COR-L47 (cell line): ENCODE results near the gene EDDM13.
A peak's percentile ranks its signal among the peaks of the same experiment; 100 is the strongest.
"Not testable (repeated sequence)": the region's sequence is repeated elsewhere in the genome, so short reads cannot be mapped to it uniquely, and the experiment has no call there.

Experiments used
- DNase-seq: peaks from one replicate; lab custom pipeline; 2025; lab: John Stamatoyannopoulos, UW

Gene EDDM13

DNA sequence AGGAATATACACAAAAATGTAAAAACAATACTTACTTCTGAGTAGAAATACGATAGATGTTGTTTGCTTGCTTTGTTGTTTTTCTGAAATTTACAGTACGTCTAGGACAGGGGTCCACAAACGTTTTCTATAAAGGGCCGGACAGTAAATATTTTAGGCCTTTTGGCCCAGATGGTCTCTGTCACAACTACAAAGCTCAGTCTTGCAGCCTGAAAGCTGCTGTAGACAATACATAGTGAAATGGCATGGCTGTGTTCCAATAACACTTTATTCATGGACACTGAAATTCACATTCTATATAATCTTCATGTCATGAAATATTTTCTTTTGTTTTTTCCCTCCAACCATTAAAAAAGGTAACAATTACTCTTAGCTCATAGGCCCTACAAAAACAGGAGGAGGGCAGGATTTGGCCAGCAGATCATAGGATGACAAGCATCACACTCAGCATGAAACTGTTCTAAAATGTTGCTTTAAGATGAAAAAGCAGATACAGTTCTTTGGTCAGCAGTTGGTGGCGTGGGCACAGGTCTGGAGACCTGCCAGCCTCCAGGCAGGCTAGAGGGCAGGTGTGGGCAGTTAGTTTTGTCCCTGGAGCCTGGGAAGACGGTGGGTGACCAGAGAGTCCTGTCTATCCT is at the start of gene EDDM13:
EDDM13 (plus strand) TSS at position 588 of the 638 bp plus-strand sequence. CDS start 87 bp downstream, outside the sequence.
- peak; percentile 54 for DNase-seq

DNA sequence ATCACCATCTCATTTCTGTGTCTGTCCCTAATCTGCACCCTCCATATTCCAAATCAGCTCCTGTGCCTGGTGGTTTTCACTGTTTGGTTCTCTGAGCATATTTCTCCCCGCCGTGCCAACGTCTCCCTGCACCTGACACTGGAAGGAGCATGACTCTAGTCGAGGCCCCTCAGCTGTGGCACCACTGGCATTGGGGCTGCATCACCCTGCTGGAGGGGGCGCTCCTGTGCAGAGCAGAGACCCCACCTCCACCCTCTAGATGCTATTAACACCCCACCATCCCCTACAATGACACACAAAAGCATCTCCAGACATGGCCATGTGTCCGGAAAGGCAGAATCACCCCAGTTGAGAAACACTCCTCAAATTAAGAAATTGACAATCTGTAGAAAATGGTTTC is 49.6 kb upstream of the EDDM13 start:
- no peak for DNase-seq

- no peak for DNase-seq
Measured at GRCh38 chr19:56223481-56223880, 49.1 kb upstream of the EDDM13 start.

DNA sequence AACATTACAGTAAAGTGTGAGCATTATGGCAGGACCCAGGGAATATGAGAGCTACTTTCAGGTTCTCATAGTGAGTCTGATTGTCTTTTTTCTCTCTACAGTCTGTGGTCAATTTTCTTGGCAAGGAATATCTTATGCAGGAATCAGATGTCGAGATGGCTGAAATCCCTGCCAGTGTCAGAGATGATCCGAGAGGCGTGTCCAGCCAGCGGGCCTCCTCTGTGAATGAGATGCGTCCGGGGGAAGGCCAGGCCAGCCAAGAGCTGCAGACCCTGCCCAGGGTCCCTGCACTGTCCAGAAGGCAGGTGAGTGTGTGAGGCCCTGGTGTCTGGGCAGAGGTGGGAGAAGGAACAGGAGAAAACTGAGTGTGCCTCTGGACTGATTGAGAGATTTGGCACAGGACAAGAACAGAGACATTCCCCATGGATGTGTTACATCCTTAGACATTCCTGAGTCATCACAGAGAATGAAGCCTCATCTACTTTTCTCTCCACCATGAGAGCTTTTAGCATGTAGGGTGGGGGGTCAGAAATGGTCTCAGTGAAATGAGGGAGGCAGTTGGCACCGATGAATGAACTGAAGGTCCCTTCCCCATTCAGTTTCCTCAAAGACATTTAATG is 27.3 kb upstream of the EDDM13 start:
- no peak for DNase-seq

DNA sequence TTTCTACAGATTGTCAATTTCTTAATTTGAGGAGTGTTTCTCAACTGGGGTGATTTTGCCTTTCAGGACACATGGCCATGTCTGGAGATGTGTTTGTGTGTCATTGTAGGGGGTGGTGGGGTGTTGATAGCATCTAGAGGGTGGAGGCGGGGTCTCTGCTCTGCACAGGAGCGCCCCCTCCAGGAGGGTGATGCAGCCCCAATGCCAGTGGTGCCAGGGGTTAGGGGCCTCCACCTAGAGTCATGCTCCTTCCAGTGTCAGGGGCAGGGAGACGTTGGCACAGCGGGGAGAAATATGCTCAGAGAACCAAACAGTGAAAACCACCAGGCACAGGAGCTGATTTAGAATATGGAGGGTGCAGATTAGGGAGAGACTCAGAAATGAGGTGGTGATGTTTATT is 26.8 kb upstream of the EDDM13 start:
- DNase-seq, result not testable (repeated sequence)

- DNase-seq, result not testable (repeated sequence)
Measured at GRCh38 chr19:56248736-56249338, 23.7 kb upstream of the EDDM13 start.

DNA sequence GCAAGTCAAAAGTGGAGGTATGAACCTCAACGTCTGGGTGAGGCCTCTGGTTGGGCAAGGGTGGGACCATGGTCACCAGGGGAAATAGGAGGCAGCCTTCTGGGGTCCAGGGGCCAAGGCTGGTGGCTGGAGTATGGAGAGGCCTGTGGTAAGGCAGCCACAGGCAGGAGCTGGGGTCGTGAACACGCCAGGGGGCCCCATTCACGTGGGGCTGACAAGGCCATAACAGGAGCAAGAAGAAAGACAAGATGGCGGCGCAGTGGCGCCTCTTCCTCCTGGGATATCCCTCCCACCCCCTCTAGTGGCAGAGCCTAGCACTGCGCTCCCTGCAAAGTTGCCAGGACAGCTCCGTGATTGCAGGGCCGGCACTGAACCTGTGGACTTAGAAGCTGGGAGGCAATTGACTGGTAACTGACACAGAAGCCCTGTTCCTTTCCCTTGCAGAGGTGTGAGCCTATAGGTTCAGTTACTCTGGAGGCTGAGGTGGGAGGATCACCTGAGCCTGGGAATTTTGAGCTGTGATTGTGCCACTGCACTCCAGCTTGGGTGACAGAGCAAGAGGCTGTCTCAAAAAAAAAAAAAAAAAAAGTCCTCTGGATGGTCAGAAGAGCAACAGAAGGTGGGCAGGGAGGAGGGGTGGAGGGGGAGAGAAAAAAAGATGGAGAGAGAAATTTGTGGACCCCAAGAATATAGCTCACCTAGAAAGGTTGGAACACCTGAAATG is 19.7 kb upstream of the EDDM13 start:
- DNase-seq, result peak; percentile 56

DNA sequence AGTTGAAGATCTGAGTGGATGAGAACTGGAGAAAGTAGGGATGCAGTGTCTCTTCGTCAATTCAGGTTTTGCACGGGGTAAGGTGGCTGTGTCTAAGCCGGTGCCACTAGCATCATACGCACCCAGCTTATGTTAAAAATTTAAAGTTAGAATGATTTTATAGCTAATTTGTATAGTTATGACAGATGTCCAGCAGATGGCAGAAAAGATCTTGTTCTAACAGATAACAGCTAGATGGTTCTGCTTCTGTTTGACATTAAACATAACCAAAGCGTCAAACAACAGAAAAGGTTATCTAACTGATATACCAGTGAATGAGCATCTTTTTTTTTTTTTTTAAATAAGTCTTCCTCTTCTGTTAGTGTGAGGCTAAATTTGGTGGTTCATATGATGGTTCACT is 18.8 kb upstream of the EDDM13 start:
- peak; percentile 72 for DNase-seq

DNA sequence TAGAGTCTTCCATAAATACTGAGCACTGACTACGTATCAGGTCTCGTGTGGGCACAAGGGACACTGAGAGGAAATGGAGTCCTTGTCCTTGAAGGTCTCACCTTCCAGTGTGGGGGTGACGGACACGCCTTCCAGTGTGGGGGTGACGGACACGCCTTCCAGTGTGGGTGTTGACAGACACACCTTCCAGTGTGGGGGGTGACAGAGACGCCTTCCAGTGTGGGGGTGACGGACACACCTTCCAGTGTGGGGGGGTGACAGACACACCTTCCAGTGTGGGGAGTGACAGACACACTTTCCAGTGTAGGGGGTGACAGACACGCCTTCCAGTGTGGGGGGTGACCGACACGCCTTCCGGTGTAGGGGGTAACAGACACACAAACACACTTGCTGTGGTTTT is 14.3 kb upstream of the EDDM13 start:
- DNase-seq, result no peak

- no peak for DNase-seq
Measured at GRCh38 chr19:56261145-56261544, 11.4 kb upstream of the EDDM13 start.

- not testable (repeated sequence) for DNase-seq
Measured at GRCh38 chr19:56261932-56262331, 10.6 kb upstream of the EDDM13 start.

GRCh38 chr19:56263319-56263718 is 9.2 kb upstream of the EDDM13 start:
- DNase-seq, result no peak

DNA sequence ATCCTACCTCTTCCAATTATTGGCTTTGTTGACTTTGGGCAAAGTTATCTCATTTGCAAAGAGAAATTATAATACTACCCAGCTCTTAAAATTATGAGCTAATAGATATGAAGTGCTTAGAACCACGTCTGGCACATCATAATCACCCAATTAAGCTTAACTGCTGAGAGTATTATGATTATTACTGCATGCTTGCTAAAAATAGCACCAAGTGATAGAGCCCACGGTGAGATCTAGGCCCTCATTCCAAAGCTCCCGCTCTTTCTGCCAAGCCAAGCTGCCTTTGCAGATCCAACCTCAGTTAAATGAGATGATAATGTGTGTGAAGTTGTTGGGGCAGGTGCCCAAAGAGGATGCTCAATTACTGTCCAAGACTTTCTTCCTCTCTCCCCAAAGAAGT is 6.5 kb upstream of the EDDM13 start:
- no peak for DNase-seq

- DNase-seq, result no peak
Measured at GRCh38 chr19:56269348-56269747, 3.2 kb upstream of the EDDM13 start.

DNA sequence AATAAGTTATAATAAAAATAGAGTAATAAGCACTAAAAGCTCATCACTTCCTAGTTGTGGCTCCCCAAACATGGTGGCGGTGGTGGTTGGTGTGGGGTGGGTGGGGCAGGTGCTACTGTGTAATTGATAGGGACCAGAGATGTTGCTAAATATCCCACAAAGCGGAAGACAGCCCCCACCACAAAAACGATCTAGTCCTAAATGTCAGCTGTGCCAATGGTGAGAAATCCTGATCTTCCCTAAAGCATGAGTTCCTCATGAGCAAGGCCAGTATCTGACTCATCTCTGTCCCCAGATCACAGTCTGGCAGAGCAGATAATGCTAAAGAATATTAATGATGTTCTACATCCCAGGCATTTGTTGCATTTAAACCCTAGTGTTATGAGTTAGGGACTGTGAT is 1.9 kb upstream of the EDDM13 start:
- DNase-seq, result no peak

- DNase-seq, result peak; percentile 25
Measured at GRCh38 chr19:56271151-56271550, 1.4 kb upstream of the EDDM13 start.

- no peak for DNase-seq
Measured at GRCh38 chr19:56273563-56274117, 1.1 kb downstream of the EDDM13 start.

GRCh38 chr19:56282809-56283208 is 10.3 kb downstream of the EDDM13 start:
- DNase-seq, result no peak

DNA sequence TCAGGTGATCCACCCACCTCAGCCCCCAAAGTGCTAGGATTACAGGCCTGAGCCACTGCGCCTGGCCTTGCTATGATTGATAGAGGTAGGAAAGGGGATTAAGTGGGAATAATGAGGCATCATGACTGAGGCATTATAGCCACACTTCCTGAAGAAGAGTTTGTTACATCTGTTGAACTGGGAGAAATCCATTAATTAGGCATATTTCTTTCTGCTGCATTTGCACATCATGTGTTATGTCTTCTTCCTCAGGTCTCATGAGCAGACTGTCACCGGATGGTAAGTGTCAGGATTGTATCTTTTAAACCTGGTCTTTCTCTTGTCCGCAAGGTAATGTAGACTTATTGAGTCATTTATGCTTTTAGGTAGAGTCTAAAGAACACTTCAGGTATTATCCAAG is 12.2 kb downstream of the EDDM13 start:
- no peak for DNase-seq

GRCh38 chr19:56290104-56290503 is 17.6 kb downstream of the EDDM13 start:
- no peak for DNase-seq

- DNase-seq, result no peak
Measured at GRCh38 chr19:56291867-56292266, 19.3 kb downstream of the EDDM13 start.

- peak; percentile 91 for DNase-seq
Measured at GRCh38 chr19:56294549-56294948, 22.0 kb downstream of the EDDM13 start.
